ENCODE measurements around the gene CD101. TPM values are rescaled to one million over a fixed set of nuclear protein-coding genes. Genes with fewer than 3 reads are reported as not detected.

CD101 gene
- total RNA-seq, 6 donors from 2014 or later, result 3.1 to 50.2 (median 11.7) TPM

- TF ChIP-seq CTCF (IDR thresholded peaks at IDR 0.05) (no peak), EP300 (IDR thresholded peaks at IDR 0.05) (no peak), POLR2AphosphoS5 (IDR thresholded peaks at IDR 0.05) (no peak), POLR2A (IDR thresholded peaks at IDR 0.05) (no peak)
- Histone ChIP-seq H3K36me3 (no peaks in the 10 kb centered on the region), H3K27ac (no peak overlapping the region), H3K4me3 (no peak overlapping the region), H3K27me3 (no peaks in the 10 kb centered on the region), H3K4me1 (peaks cover 0 to 5% (median under 1%) of the 10 kb centered on the region in 4 donors), H3K9me3 (no peaks in the 10 kb centered on the region)
- WGBS, 2 donors, result 83 to 91% methylated on average over 4 of the region's 4 CpGs
- ATAC-seq (ENCODE audit: low FRiP score in 2 of 2) (no peak), DNase-seq (no peak)
These were observed 45.2 kb downstream of the CD101 start for GRCh38 chr1:117046781-117047180.

DNA sequence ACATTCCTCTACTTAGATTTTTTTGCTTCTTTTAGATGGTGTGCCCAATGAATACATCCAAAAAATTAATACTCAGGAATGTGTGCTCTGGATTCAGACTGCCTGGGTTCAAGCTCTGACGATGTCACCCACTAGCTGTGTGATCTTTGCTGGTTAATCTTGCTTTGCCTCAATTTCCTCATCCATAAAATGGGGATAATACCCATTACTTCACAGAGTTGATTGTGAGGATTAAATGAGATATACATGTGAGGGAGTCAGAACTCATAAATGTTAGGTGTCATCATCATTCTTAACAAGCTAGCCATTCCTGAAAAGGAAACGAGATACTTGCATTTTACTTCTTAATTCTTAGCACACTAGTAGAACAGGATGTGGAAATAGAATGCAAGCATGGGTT is 45.7 kb downstream of the CD101 start:
- no peak overlapping the region for H3K27ac ChIP-seq
- 76 to 84% methylated on average over 2 of the region's 2 CpGs for WGBS, 2 donors

GRCh38 chr1:117049857-117050256 is 48.3 kb downstream of the CD101 start:
- Histone ChIP-seq H3K9me3 (no peaks in the 10 kb centered on the region), H3K4me1 (peaks cover 0 to 6% (median 2%) of the 10 kb centered on the region in 4 donors), H3K4me3 (no peak overlapping the region), H3K27ac (peak overlapping the region in 1 of 4 donors; percentile 49), H3K36me3 (no peaks in the 10 kb centered on the region), H3K27me3 (no peaks in the 10 kb centered on the region)
- 87% methylated on average over 5 of the region's 5 CpGs for WGBS, 2 donors
- no peak for TF ChIP-seq POLR2A (IDR thresholded peaks at IDR 0.05)
- no peak for TF ChIP-seq POLR2AphosphoS5 (IDR thresholded peaks at IDR 0.05)
- TF ChIP-seq CTCF (IDR thresholded peaks at IDR 0.05), result no peak
- TF ChIP-seq EP300 (IDR thresholded peaks at IDR 0.05), result no peak
- peak in 1 of 2 donors; percentile 65 for ATAC-seq (ENCODE audit: low FRiP score in 2 of 2)
- DNase-seq, result peak in 1 of 2 donors; percentile 28

More for the DNA sequence above, 45.7 kb downstream of the CD101 start:
- Histone ChIP-seq H3K4me1 (peaks cover 0 to 6% (median 2%) of the 10 kb centered on the region in 4 donors), H3K36me3 (no peaks in the 10 kb centered on the region), H3K9me3 (no peaks in the 10 kb centered on the region), H3K27me3 (no peaks in the 10 kb centered on the region), H3K4me3 (no peak overlapping the region)
- ATAC-seq (ENCODE audit: low FRiP score in 2 of 2) (no peak), DNase-seq (no peak)
- TF ChIP-seq POLR2AphosphoS5 (IDR thresholded peaks at IDR 0.05) (no peak), POLR2A (IDR thresholded peaks at IDR 0.05) (no peak), CTCF (IDR thresholded peaks at IDR 0.05) (no peak), EP300 (IDR thresholded peaks at IDR 0.05) (no peak)

GRCh38 chr1:117051224-117052064 is 49.9 kb downstream of the CD101 start:
- H3K27ac ChIP-seq, result peak overlapping the region in 3 of 4 donors; percentile 1 to 34 (median 22)
- whole genome bisulfite sequencing, 2 donors, result 18 to 32% methylated on average over 8 of the region's 8 CpGs
- H3K4me1 ChIP-seq, result peaks cover 0 to 6% (median 2%) of the 10 kb centered on the region in 4 donors
- no peaks in the 10 kb centered on the region for H3K36me3 ChIP-seq
- H3K4me3 ChIP-seq, result peak overlapping the region in 2 of 4 donors; percentile 28 to 30
- TF ChIP-seq POLR2AphosphoS5 (IDR thresholded peaks at IDR 0.05) (no peak), CTCF (IDR thresholded peaks at IDR 0.05) (no peak), EP300 (IDR thresholded peaks at IDR 0.05) (no peak), POLR2A (IDR thresholded peaks at IDR 0.05) (no peak)
- ATAC-seq (ENCODE audit: low FRiP score in 2 of 2) (peak; percentile 45 to 59), DNase-seq (peak in 1 of 2 donors; percentile 33)
- no peaks in the 10 kb centered on the region for H3K27me3 ChIP-seq
- H3K9me3 ChIP-seq, result no peaks in the 10 kb centered on the region
